DOHH2 (cell line): ENCODE data around the gene PRMT6.

Experiments used
- CTCF ChIP-seq: fragments of 200-600 bp; sonication (generic); IDR thresholded peaks from one replicate; pipeline ENCODE4 v1.5.1; 2014; ENCODE audit warnings: antibody characterized with exemption, mild to moderate bottlenecking, low read depth, low read length; ENCODE audit not compliant: poor library complexity, severe bottlenecking
- EZH2phosphoT487 ChIP-seq: fragments of 200-600 bp; sonication (generic); IDR thresholded peaks from 2 replicates; pipeline ENCODE4 v1.6.1; 2017; ENCODE audit warnings: borderline replicate concordance, mild to moderate bottlenecking, antibody characterized with exemption, low read length, moderate library complexity, mixed read lengths

- TF ChIP-seq CTCF, result no peak
- TF ChIP-seq EZH2phosphoT487, result no peak
These were observed 17.0 kb downstream of the PRMT6 start for GRCh38 chr1:107073493-107073892.
